Measurements from ENCODE around the gene HTR2C.
"Not testable (repeated sequence)": the region's sequence is repeated elsewhere in the genome, so short reads cannot be mapped to it uniquely, and the experiment has no call there.

DNA sequence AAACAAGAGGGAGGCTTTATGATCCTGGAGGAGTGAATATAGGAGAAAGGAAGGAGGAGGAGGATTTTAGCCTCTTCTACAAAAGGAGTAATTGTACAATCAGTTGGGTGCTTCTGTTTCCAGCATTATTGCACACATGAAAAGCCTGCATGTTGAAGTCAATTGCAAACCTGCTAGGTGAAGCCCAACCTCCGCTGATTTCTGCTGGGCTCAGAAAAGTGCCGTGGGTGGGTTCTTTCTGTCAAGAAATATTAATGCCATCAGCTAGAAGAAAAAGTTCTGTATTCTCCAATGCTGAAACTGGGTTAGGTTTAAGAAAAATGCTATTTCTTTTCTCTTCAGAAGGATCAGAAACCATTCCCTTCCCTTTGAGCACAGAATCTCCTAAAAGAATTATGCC is 349.4 kb downstream of the HTR2C start:
- TF ChIP-seq, protein P1, sequence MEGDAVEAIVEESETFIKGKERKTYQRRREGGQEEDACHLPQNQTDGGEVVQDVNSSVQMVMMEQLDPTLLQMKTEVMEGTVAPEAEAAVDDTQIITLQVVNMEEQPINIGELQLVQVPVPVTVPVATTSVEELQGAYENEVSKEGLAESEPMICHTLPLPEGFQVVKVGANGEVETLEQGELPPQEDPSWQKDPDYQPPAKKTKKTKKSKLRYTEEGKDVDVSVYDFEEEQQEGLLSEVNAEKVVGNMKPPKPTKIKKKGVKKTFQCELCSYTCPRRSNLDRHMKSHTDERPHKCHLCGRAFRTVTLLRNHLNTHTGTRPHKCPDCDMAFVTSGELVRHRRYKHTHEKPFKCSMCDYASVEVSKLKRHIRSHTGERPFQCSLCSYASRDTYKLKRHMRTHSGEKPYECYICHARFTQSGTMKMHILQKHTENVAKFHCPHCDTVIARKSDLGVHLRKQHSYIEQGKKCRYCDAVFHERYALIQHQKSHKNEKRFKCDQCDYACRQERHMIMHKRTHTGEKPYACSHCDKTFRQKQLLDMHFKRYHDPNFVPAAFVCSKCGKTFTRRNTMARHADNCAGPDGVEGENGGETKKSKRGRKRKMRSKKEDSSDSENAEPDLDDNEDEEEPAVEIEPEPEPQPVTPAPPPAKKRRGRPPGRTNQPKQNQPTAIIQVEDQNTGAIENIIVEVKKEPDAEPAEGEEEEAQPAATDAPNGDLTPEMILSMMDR (IDR thresholded peaks at IDR 0.05): not testable (repeated sequence)
- not testable (repeated sequence) for TF ChIP-seq POLR2A (IDR thresholded peaks at IDR 0.05)
